ENCODE measurements around the gene PEX5L.

- TF ChIP-seq CTCF (IDR thresholded peaks at IDR 0.05) (no peak), POLR2A (IDR thresholded peaks at IDR 0.05) (no peak)
Observed at GRCh38 chr3:179766416-179767133, 270.2 kb downstream of the PEX5L start.
